GM23338 (cell line): ENCODE measurements around the gene IMPG2.

Experiments
- CREB1 ChIP-seq: fragments of 250-450 bp; sonication (Bioruptor Pico); IDR thresholded peaks from 2 replicates; pipeline ENCODE4 v1.5.0; 2020; ENCODE audit warnings: low read depth, mild to moderate bottlenecking, moderate library complexity
- EZH2 ChIP-seq: fragments of 200-600 bp; sonication (generic); IDR thresholded peaks from one replicate; pipeline ENCODE4 v1.8.0; 2017; ENCODE audit warnings: antibody characterized with exemption, mild to moderate bottlenecking, low read depth; ENCODE audit not compliant: unreplicated experiment
- POLR2AphosphoS5 ChIP-seq: IDR thresholded peaks from 2 replicates; pipeline ENCODE4 v1.6.1; 2016; ENCODE audit warnings: antibody characterized with exemption, low read depth
- REST ChIP-seq: IDR thresholded peaks from one replicate; pipeline ENCODE4 v1.6.1; 2018; ENCODE audit warnings: antibody characterized with exemption; ENCODE audit not compliant: unreplicated experiment
- TF ChIP-seq, protein P1 (sequence below), 2 experiments: fragments of 200-600 bp in 1 of 2; sonication (generic) in 1 of 2; conservative IDR thresholded peaks; 2 replicates each; pipeline versions ENCODE4 v1.5.1 to v1.6.1; 2016 to 2017; ENCODE audit warnings: antibody characterized with exemption in 2 of 2, low read depth in 2 of 2, mild to moderate bottlenecking in 2 of 2, moderate library complexity in 1 of 2
- TF ChIP-seq, protein P2 (sequence below): IDR thresholded peaks from 2 replicates; pipeline ENCODE4 v1.6.1; 2016; ENCODE audit warnings: antibody characterized with exemption

DNA sequence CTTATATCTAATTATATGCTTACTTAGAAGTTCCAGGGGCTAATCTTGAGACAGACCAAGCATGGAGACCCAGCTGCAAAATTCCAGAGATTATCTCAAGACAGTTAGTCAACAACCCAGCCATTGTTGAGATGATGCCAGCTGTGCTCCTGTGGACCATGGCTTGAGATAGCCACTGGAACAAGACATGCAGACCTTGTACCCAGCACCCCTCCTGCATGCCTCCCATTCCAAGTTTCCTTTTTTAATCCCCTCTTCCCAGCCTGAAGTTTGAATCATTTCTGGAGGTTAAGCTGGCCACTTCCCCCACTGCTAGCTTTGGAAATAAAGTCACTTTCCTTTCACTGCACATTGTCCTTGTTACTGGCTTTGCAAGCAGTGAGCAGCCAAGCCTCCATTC lies 53.8 kb downstream of the IMPG2 start:
- TF ChIP-seq EZH2 (no peak), CREB1 (no peak), POLR2AphosphoS5 (no peak), REST (no peak)
- TF ChIP-seq, protein P1, sequence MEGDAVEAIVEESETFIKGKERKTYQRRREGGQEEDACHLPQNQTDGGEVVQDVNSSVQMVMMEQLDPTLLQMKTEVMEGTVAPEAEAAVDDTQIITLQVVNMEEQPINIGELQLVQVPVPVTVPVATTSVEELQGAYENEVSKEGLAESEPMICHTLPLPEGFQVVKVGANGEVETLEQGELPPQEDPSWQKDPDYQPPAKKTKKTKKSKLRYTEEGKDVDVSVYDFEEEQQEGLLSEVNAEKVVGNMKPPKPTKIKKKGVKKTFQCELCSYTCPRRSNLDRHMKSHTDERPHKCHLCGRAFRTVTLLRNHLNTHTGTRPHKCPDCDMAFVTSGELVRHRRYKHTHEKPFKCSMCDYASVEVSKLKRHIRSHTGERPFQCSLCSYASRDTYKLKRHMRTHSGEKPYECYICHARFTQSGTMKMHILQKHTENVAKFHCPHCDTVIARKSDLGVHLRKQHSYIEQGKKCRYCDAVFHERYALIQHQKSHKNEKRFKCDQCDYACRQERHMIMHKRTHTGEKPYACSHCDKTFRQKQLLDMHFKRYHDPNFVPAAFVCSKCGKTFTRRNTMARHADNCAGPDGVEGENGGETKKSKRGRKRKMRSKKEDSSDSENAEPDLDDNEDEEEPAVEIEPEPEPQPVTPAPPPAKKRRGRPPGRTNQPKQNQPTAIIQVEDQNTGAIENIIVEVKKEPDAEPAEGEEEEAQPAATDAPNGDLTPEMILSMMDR (conservative IDR thresholded peaks at IDR 0.05; ENCODE audit: low read depth in 2 of 2), result no peak
- TF ChIP-seq, protein P2, sequence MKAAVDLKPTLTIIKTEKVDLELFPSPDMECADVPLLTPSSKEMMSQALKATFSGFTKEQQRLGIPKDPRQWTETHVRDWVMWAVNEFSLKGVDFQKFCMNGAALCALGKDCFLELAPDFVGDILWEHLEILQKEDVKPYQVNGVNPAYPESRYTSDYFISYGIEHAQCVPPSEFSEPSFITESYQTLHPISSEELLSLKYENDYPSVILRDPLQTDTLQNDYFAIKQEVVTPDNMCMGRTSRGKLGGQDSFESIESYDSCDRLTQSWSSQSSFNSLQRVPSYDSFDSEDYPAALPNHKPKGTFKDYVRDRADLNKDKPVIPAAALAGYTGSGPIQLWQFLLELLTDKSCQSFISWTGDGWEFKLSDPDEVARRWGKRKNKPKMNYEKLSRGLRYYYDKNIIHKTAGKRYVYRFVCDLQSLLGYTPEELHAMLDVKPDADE, result no peak
